OCI-LY3 (cell line): ENCODE data around the gene LDLR.

ENCODE experiments used
- H2AFZ ChIP-seq: fragments of 200-600, 300-600 bp; shearing (Covaris generic); 2 replicates; pipeline ENCODE4 v1.6.0; 2014; ENCODE audit warnings: antibody characterized with exemption, low read depth, low read length
- H3K27ac ChIP-seq: fragments of 200-600, 300-600 bp; sonication (generic); 2 replicates; pipeline ENCODE4 v1.5.1; 2014; ENCODE audit warnings: mild to moderate bottlenecking, low read length, moderate library complexity, mixed read lengths
- H3K27me3 ChIP-seq: fragments of 200-600, 300-600 bp; sonication (generic); 2 replicates; pipeline ENCODE4 v1.6.1; 2014; ENCODE audit warnings: low read depth, low read length, mixed read lengths
- H3K36me3 ChIP-seq: fragments of 200-600, 300-600 bp; sonication (generic); replicated peaks from 2 replicates; pipeline ENCODE3; 2014; ENCODE audit warnings: low read depth, low read length, mixed read lengths
- H3K4me1 ChIP-seq: fragments of 300-600, 200-600 bp; sonication (generic); 2 replicates; pipeline ENCODE4 v1.6.1; 2014; ENCODE audit warnings: low read length, mixed read lengths
- H3K4me2 ChIP-seq: fragments of 200-600, 300-600 bp; sonication (generic); 2 replicates; pipeline ENCODE4 v1.6.1; 2014; ENCODE audit warnings: low read length, mixed read lengths
- H3K4me3 ChIP-seq: fragments of 300-600, 200-600 bp; sonication (generic); 2 replicates; pipeline ENCODE4 v1.5.1; 2014; ENCODE audit warnings: antibody characterized with exemption, mild to moderate bottlenecking, low read length, moderate library complexity
- H3K79me2 ChIP-seq: fragments of 300-600, 200-600 bp; shearing (Covaris generic); 2 replicates; pipeline ENCODE4 v1.6.1; 2014; ENCODE audit warnings: mild to moderate bottlenecking, low read length, mixed read lengths
- H3K9ac ChIP-seq: fragments of 300-600, 200-600 bp; shearing (Covaris generic); 2 replicates; pipeline ENCODE4 v1.6.0; 2014; ENCODE audit warnings: mild to moderate bottlenecking, low read length, moderate library complexity
- H3K9me3 ChIP-seq: fragments of 200-600, 300-600 bp; shearing (Covaris generic); 2 replicates; pipeline ENCODE4 v1.6.1; 2014; ENCODE audit warnings: low read length, mixed read lengths; ENCODE audit not compliant: insufficient read depth
- H4K20me1 ChIP-seq: fragments of 200-600, 300-600 bp; sonication (generic); 2 replicates; pipeline ENCODE4 v1.6.1; 2016; ENCODE audit warnings: low read length, mixed read lengths; ENCODE audit not compliant: insufficient read depth
- EZH2phosphoT487 ChIP-seq: fragments of 200-600 bp; shearing (Covaris generic); IDR thresholded peaks from 2 replicates; pipeline ENCODE4 v1.6.1; 2018; ENCODE audit warnings: antibody characterized with exemption, mixed run types, low read depth
- TF ChIP-seq, protein P1 (sequence below): fragments of 200-600, 300-600 bp; sonication (generic); IDR thresholded peaks from 2 replicates; pipeline ENCODE4 v1.5.1; 2014; ENCODE audit warnings: antibody characterized with exemption, low read length, low read depth

LDLR gene

DNA sequence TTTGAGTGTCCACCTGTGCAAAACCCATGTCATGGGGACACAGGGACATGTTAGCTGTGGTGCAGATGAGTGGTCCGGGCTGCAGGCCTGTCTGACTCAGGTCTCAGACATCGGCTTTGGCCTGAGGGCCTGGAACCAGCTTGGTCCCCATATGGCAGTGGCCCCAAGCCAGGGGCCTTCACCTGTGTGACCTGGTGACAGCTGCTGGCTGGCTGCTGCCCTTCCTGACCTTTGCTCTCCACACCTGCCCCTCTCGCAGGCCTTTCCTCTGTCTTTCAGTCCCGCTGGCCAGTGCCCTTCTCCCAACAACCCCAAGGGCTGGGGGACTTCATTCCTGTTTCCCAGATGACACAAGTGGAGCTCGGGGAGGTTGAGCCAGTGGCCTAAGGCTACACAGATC lies 22.9 kb upstream of the LDLR start:
- Histone ChIP-seq H4K20me1 (peaks cover 11% of the 10 kb centered on the region; the same call in 1 of the 2 replicates), H3K4me3 (no peak overlapping the region), H3K27me3 (no peaks in the 10 kb centered on the region), H3K27ac (no peak overlapping the region), H3K9ac (no peak overlapping the region), H3K36me3 (peaks cover 28% of the 10 kb centered on the region), H3K4me1 (no peaks in the 10 kb centered on the region), H3K79me2 (no peaks in the 10 kb centered on the region), H3K4me2 (no peak overlapping the region), H2AFZ (no peak overlapping the region), H3K9me3 (no peaks in the 10 kb centered on the region)
- TF ChIP-seq, protein P1, sequence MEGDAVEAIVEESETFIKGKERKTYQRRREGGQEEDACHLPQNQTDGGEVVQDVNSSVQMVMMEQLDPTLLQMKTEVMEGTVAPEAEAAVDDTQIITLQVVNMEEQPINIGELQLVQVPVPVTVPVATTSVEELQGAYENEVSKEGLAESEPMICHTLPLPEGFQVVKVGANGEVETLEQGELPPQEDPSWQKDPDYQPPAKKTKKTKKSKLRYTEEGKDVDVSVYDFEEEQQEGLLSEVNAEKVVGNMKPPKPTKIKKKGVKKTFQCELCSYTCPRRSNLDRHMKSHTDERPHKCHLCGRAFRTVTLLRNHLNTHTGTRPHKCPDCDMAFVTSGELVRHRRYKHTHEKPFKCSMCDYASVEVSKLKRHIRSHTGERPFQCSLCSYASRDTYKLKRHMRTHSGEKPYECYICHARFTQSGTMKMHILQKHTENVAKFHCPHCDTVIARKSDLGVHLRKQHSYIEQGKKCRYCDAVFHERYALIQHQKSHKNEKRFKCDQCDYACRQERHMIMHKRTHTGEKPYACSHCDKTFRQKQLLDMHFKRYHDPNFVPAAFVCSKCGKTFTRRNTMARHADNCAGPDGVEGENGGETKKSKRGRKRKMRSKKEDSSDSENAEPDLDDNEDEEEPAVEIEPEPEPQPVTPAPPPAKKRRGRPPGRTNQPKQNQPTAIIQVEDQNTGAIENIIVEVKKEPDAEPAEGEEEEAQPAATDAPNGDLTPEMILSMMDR, result no peak
- no peak for TF ChIP-seq EZH2phosphoT487

GRCh38 chr19:11067356-11068113 lies 21.7 kb upstream of the LDLR start:
- no peak overlapping the region for H3K9ac ChIP-seq
- H3K4me2 ChIP-seq, result no peak overlapping the region
- H3K36me3 ChIP-seq, result peaks cover 19% of the 10 kb centered on the region
- no peak overlapping the region for H2AFZ ChIP-seq
- no peaks in the 10 kb centered on the region for H3K79me2 ChIP-seq
- no peak overlapping the region for H3K27ac ChIP-seq
- no peak overlapping the region for H3K4me3 ChIP-seq
- no peaks in the 10 kb centered on the region for H3K4me1 ChIP-seq
- H3K9me3 ChIP-seq, result no peaks in the 10 kb centered on the region
- no peak for TF ChIP-seq EZH2phosphoT487
- TF ChIP-seq, protein P1, result no peak
- H3K27me3 ChIP-seq, result no peaks in the 10 kb centered on the region
- H4K20me1 ChIP-seq, result peaks cover 5% of the 10 kb centered on the region; the same call in 1 of the 2 replicates

GRCh38 chr19:11069561-11069960 lies 19.7 kb upstream of the LDLR start:
- Histone ChIP-seq H3K4me2 (no peak overlapping the region), H3K4me3 (no peak overlapping the region), H3K27me3 (no peaks in the 10 kb centered on the region), H3K9me3 (no peaks in the 10 kb centered on the region), H3K4me1 (no peaks in the 10 kb centered on the region), H3K9ac (no peak overlapping the region), H3K79me2 (no peaks in the 10 kb centered on the region), H2AFZ (no peak overlapping the region), H3K27ac (no peak overlapping the region), H3K36me3 (peaks cover 19% of the 10 kb centered on the region), H4K20me1 (peaks cover 3% of the 10 kb centered on the region; the same call in 1 of the 2 replicates)
- TF ChIP-seq EZH2phosphoT487, result no peak
- TF ChIP-seq, protein P1, result no peak

DNA sequence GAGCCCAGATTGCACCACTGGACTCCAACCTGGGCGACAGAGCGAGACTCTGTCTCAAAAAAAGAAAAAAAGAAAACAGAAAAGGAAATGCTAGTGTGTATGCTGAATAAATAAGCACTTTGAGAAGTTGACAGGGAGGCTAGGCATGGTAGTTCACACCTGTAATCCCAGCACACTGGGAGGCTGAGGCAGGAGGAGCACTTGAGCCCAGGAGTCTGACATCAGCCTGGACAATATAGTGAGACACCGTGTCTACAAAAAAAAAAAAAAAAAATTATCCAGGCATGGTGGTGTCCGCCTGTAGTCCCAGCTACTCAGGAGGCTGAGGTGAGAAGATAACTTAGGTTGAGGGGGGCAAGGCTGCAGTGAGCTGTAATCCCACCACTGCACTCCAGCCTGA lies 19.1 kb upstream of the LDLR start:
- no peak overlapping the region for H3K27ac ChIP-seq
- no peak overlapping the region for H3K9ac ChIP-seq
- H4K20me1 ChIP-seq, result peaks cover 3% of the 10 kb centered on the region; the same call in 1 of the 2 replicates
- no peaks in the 10 kb centered on the region for H3K79me2 ChIP-seq
- no peaks in the 10 kb centered on the region for H3K4me1 ChIP-seq
- no peaks in the 10 kb centered on the region for H3K27me3 ChIP-seq
- H3K36me3 ChIP-seq, result peaks cover 15% of the 10 kb centered on the region
- no peaks in the 10 kb centered on the region for H3K9me3 ChIP-seq
- H3K4me2 ChIP-seq, result no peak overlapping the region
- H3K4me3 ChIP-seq, result no peak overlapping the region
- H2AFZ ChIP-seq, result no peak overlapping the region
- TF ChIP-seq EZH2phosphoT487, result no peak
- TF ChIP-seq, protein P1, result no peak
